ENCODE measurements around the gene SZT2.
"Not testable (repeated sequence)": the region's sequence is repeated elsewhere in the genome, so short reads cannot be mapped to it uniquely, and the experiment has no call there.

The SZT2 gene

DNA sequence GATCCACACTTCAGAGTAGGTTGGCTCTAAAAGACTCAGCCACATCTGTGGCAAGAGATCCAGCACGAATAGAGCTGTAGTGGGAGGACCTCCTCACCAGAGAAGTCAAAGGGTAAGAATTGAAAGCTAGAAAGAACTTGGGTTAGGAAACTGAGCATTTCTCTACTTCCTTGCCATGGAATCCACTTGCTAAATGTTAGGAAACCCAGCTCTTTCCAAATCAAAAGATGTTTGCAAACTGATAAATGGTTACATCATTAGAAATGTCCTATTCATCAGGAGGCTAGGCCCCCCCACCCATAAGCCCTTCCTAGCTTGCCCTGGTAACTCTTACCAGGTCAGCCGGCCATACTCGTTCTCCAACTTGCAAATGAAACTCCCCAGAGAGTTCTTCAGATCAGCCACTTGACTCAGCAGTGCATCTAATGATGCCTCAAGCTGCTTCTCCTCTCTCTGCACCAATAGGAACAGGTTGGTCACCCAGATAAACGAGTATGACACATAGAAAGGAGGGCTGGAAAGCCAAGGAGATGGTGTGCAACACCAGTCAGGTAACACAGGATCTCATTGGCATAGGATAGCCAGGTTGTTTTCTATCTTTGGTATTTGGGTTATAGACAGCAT is 1.6 kb upstream of the SZT2 start:
- no peak for DNase-seq (ENCODE audit: low spot score)

DNA sequence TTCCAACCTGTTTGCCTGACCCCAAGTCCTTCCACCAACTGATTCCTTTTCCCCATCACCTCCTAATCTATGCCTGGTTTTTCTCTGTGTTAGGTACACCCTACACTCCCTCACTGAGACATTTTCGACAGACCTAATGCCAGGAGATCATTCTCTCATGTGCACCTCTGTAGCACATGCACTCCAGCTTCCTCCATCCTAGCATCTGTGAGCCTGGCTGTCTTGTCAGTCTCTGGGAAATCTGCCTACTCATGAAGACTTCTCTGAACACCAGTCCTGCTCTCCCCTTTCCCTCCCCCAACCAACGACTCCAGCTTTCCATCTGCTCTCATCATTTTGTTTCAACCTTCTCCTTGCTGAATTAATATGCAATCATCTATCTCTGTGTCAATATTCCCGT is 1.1 kb upstream of the SZT2 start:
- no peak for DNase-seq (ENCODE audit: low spot score)

DNA sequence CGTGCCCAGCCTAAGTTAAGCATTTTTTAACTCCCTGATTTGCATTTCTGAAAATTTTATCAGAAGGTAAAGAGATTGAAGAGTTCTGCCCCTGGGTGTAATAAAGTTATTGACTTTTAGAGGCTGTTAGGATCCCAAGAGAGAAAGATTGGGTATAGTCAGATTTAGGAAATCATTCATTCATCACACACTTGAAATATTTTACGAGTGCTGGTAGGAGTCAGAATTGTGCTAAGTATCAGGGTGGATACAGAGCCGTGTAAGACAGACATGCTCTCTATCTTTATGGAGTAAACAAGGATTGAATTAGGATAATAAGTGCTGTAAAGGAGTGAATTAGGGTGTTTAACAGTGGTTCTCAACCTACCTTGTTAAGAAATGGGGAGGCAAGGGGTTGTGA is 3.0 kb downstream of the SZT2 start:
- no peak for DNase-seq (ENCODE audit: low spot score)

DNA sequence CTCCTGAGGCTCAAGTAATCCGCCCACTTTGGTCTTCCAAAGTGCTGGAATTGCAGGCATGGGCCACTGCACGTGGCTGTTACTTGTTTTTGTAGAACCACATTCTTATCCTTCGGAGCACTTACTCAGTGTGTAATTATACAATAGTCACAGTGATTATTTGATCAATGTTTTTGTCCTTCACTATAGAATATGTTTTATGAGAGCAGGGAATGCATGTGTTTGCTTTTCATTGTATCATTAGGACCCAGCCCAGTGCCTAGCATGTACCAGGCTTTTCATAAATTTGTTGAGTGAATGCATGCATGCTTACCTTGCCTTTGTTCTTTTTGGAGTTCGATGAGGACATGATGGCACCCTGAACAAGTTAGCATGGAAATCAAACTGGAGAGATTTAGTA is 5.8 kb downstream of the SZT2 start:
- DNase-seq (ENCODE audit: low spot score): no peak

- no peak for DNase-seq (ENCODE audit: low spot score)
These were observed 6.4 kb downstream of the SZT2 start for GRCh38 chr1:43396059-43396458.

DNA sequence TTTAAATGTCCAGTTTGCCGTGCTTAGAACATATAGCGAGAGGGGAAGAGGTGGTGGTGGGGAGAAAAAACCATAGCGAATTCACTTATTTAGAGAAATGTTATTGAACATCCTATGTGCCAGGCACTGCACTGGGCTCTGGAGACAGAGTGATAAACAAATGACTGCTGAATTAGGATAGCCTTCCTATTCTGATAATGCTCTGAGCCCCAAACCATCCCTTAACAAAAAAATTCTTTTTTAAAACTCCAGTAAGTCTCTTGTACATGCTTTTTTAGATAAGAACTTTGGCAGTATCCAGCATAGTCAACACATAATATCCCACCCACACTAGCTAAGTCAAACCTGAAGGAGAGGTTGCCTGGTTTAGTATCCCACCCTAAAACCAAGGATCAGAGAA is 8.5 kb downstream of the SZT2 start:
- DNase-seq (ENCODE audit: low spot score): no peak

- DNase-seq (ENCODE audit: low spot score): not testable (repeated sequence)
These were observed 10.7 kb downstream of the SZT2 start for GRCh38 chr1:43400441-43400840.

GRCh38 chr1:43402089-43402865 is 12.6 kb downstream of the SZT2 start:
- no peak for DNase-seq (ENCODE audit: low spot score)

- DNase-seq (ENCODE audit: low spot score): no peak
These were observed 14.7 kb downstream of the SZT2 start for GRCh38 chr1:43404353-43404752.

DNA sequence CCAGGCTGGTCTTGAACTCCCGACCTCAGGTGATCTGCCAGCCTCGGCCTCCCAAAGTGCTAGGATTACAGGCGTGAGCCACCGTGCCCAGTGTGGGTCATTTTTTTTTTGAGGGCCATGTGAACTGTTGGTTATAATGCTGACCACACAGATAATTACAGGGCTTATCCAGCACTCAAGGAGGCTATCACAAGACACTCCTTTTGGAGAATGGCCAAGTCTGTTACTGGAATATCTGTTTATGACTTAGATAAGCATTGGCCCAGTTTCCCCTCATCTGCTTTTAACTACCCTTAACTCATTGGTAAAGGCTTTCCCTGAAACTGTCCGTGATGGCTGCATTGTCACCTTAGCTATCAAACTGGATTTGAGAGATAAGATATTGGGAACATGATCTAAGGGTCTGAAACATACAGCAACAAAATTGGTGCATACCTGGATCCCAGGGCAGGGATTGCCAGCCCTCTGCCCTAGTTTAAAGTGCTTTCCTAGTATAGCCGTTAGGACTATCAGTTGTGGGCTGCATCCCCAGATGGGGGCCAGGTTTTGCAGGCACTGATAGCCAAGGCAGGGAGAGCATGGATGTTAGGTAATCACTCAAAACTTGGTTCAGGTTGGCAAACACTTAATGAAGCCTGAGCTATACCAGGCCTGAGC is 15.6 kb downstream of the SZT2 start:
- DNase-seq (ENCODE audit: low spot score): no peak

DNA sequence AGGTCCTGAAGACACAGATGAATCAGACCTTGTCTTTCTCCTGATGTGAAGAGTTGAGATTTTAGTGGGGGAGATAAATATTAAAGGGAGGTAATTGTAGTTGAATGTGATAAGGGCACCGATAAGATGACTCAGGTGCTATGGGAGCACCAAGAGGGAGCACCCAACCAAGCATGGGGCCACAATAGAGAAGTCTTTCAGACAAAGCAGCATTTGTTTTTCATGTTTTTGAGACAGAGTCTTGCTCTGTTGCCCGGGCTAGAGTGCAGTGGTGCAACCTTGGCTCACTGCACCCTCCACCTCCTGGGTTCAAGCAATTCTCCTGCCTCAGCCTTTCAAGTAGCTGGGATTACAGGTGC is 16.2 kb downstream of the SZT2 start:
- no peak for DNase-seq (ENCODE audit: low spot score)

GRCh38 chr1:43410571-43410970 is 20.9 kb downstream of the SZT2 start:
- DNase-seq (ENCODE audit: low spot score): no peak

DNA sequence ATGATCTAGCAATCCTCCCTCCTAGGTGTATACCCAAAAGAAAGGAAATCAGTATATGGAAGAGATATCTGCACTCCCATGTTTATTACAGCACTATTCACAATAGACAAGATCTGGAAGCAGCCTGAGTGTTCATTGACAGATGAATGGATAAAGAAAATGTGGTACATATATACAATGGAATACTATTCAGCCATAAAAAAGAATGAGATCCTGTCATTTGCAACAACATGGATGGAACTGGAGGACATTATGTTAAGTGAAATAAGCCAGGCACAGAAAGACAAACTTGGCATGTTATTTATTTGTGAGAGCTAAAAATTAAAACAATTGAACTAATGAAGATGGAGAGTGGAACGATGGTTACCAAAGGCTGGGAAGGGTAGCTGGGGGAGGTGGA is 23.7 kb downstream of the SZT2 start:
- DNase-seq (ENCODE audit: low spot score): not testable (repeated sequence)

GRCh38 chr1:43414634-43415223 is 25.0 kb downstream of the SZT2 start:
- DNase-seq (ENCODE audit: low spot score): peak; percentile 61

GRCh38 chr1:43415901-43416300 is 26.2 kb downstream of the SZT2 start:
- no peak for DNase-seq (ENCODE audit: low spot score)

DNA sequence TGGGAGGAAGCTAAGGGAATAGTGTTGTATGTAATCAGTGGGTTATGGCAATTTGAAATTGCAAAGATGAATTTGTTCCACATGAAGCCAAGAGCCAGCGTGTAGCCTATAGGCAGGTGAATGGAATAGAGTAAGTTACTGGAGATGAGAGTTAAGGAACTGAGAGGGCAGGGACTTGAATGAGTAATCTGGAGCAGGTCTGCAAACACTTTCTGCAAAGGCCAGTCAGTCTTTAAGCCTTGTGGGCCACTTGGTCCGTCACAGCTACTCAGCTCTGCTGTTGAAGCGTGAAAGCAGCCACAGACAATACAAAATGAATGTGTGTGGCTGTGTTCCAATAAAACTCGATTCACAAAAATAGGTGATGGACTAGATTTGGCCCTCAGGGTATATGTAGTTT is 29.2 kb downstream of the SZT2 start:
- DNase-seq (ENCODE audit: low spot score): no peak

DNA sequence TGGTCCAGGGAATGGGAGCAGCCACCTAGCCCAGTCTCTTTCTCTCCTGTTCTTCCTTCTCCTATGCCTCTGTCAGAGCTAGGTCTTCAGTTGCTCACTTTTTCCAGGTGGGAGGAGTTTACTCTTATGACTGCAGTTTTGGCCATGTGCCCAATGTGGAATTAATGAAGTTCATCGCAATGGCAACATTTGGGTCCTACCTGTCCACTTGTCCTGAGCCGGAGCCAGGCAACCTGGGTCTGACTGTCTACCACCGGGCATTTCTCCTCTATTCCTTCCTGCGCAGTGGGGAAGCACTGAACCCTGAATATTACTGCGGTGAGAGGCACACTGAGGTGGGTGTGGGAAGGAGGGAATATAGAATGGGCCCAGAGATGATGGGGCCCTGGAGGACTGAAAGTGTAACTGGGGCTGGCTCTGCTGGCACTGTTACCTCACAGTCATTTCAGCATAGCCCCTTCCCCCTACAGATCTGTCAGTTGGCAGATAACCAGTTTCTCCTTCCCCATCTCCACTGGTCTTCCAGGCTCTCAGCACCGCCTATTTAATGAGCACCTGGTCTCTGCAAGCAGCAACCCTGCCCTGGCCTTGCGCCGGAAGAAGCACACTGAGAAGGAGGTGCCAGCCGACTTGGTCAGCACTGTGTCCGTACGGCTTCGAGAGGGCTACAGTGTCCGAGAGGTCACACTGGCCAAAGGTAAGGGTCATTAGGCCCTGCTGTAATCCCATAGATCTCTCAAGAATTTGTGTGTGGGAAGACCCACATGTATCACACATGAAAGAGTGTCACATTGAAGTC is 30.1 kb downstream of the SZT2 start:
- DNase-seq (ENCODE audit: low spot score): no peak

DNA sequence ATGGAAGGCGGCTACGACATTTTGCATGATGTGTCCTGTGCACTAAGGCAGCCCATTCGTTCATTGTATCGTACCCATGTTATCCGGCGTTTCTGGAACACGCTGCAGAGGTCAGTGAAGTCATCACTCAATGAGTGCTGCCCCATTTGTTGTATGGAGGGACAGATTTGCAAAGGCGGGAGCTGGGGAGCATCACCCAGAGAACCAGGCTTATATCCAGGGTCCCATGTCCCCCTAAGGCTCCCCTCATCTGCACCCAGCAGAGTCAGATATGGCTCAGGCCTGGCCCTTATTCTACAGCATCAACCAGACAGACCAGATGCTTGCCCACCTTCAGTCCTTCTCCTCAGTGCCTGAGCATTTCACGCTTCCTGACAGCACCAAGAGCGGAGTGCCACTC is 31.2 kb downstream of the SZT2 start:
- DNase-seq (ENCODE audit: low spot score): no peak

DNA sequence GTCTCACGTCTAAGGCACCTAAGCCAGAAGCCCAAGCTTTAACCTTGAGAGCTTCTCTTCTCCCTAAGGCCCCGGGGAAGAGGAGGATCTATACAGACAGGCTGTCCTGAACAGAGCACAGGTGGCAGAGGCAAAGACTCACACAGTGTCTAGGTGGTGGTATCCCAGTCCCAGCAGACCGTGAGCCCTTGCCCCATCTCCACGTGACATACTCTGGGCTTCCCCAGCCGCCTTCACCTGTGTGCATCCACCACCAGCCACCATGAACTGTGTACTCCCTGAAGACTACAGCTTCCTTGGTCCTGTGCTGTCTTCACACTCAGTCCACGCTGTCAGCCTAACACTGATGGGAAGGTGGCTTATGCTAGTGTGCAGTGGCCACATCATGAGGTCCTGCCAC is 31.7 kb downstream of the SZT2 start:
- no peak for DNase-seq (ENCODE audit: low spot score)

DNA sequence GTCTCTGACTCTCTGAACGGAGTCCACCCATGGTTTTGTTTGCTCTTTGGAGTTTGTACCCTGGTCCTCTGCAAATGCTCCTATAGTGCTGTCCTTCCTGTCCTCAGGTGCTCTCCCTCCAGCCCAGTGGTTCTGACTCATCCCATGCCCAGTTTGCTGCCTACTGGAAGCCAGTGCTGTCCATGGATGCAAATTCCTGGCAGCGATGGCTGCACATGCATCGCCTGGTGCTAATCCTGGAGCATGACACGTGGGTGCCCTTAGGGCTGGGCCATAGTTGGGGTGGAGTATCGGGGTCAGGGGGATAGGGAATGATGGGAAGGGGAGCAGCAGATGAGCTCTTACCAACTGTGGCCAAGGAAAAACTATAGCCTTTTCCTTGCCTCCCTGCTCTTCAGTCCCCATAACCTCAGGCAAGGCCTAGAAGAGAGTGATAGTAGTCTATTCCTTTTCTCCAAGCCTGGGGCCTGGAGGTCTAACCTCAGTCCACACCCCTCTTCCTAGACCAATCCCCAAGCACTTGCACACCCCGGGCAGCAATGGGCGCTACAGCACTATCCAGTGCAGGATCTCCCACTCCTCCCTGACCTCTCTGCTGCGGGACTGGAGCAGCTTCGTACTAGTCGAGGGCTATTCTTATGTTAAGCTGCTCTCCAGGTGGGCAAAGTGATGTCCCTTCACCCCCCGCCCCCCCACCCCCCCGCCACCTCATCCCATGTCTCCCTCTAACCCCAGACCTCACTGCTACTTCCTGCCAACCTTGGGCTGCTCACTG is 32.5 kb downstream of the SZT2 start:
- no peak for DNase-seq (ENCODE audit: low spot score)

Measured in SK-N-DZ (cell line).